Heart right ventricle (tissue), 16 donors: ENCODE data around the gene CREB5. TPM values are rescaled to one million over a fixed set of nuclear protein-coding genes. Genes with fewer than 3 reads are reported as not detected.
"Not testable (repeated sequence)": the region's sequence is repeated elsewhere in the genome, so short reads cannot be mapped to it uniquely, and the experiment has no call there.

Experiments used
- ATAC-seq, 8 donors: fragments of 200-7000 bp; cut with Tn5 transposase; one replicate each; pipeline ENCODE4 v1.9.1; 2020; ENCODE audit warnings: mild to moderate bottlenecking in 8 of 8, moderate library complexity in 8 of 8, moderate number of reproducible peaks in 1 of 8
- DNase-seq, 2 donors: peaks; one replicate each; pipeline ENCODE4 v3.0.0-alpha.2; 2020
- H3K27ac ChIP-seq, 10 donors: fragments of 200-600 bp; sonication (generic) in 2 of 10; one replicate each; pipeline versions ENCODE4 v1.5.0 to v1.8.0; 2020 to 2022; ENCODE audit warnings: mild to moderate bottlenecking in 3 of 10
- H3K27me3 ChIP-seq, 7 donors: fragments of 200-600 bp; one replicate each; pipeline ENCODE4 v1.8.0; 2021 to 2022; ENCODE audit warnings: mild to moderate bottlenecking in 2 of 7
- H3K36me3 ChIP-seq, 9 donors: fragments of 200-600 bp; sonication (generic) in 1 of 9; one replicate each; pipeline versions ENCODE4 v1.5.0 to v1.8.0; 2020 to 2022; ENCODE audit warnings: mild to moderate bottlenecking in 2 of 9
- H3K4me1 ChIP-seq, 9 donors: fragments of 200-600 bp; sonication (generic) in 1 of 9; one replicate each; pipeline versions ENCODE4 v1.5.0 to v1.8.0; 2020 to 2022; ENCODE audit warnings: mild to moderate bottlenecking in 4 of 9
- H3K4me3 ChIP-seq, 10 donors: fragments of 200-600 bp; sonication (generic) in 2 of 10; one replicate each; pipeline versions ENCODE4 v1.5.0 to v1.8.0; 2020 to 2022; ENCODE audit warnings: mild to moderate bottlenecking in 7 of 10, moderate library complexity in 2 of 10
- H3K9me3 ChIP-seq, 11 donors: fragments of 200-600 bp in 10 of 11; sonication (generic) in 2 of 11; one replicate each; pipeline versions ENCODE4 v1.5.0 to v1.8.0; 2013 to 2022; ENCODE audit warnings: mild to moderate bottlenecking in 2 of 11, control low read depth in 1 of 11, moderate library complexity in 1 of 11
- WGBS, 2 donors: extraction: QIAGEN DNeasy Blood & Tissue Kit; methylation state at CpG; one replicate each; pipeline ENCODE4 v1.1.7; 2013; ENCODE audit warnings: inconsistent platforms in 1 of 2; 5-methylcytosine and 5-hydroxymethylcytosine counted together
- intact Hi-C, 10 donors: fragments of 100-400 bp; cut with DNase I; formaldehyde crosslinking; loops; one replicate each; pipeline versions ENCODE4 v1.11.1 to v1.14.2; 2022
- polyA plus RNA-seq, 2 donors: library from polyadenylated mRNA; stranded (reverse); fragments of 200-250 nt; gene quantifications; one replicate each; pipeline ENCODE4 v1.2.3, GENCODE V29; 2013
- total RNA-seq, 10 donors: library from RNA; stranded (reverse); fragmentation: NEBNext Ultra II Directional in 3 of 10; extraction: Animal tissue kit (Norgen Biotek cat#: 25700) in 3 of 10; gene quantifications; one replicate each; pipeline versions ENCODE4 v1.2.1 to v1.2.4, GENCODE V29; 2021 to 2023
- TF ChIP-seq, protein P1 (sequence below), 9 donors: fragments of 200-600 bp; sonication (generic) in 2 of 9; IDR thresholded peaks; one replicate each; pipeline versions ENCODE4 v1.5.0 to v1.8.0; 2021 to 2022; ENCODE audit warnings: antibody characterized with exemption in 9 of 9, mild to moderate bottlenecking in 5 of 9, moderate library complexity in 1 of 9
- donor health status: Arrhythmogenic right ventricular cardiomyopathy.
- donor health status: ischemic (EF 13 %, LVEDD 7.1; RV severe dilation, severe dysfunction).
- donor health status: healthy with polysubstance abuse.
- donor health status: DM: no; HTN: yes; CAD: no.
- donor health status: DM: no; HTN: no; CAD: no.
- donor health status: ischemic (EF 25% LVEDD 6.9; RV normal size, moderate dysfunction).
- donor health status: ischemic (EF 25% LVEDD 5.7; RV mildly dilated, moderate dysfunction).
- donor health status: healthy.
- donor health status: DM: yes; HTN: yes; CAD: no.
- donor health status: Ischemic cardiomyopathy.
- donor health status: ischemic (EF 35%, LVEDD 5.7; RV mildly dilated, moderate dysfunction).
- donor health status: nonischemic (EF 11% LVEDD 7.7; RV severe dilation, severe dysfunction).
- donor health status: DM: yes; HTN: yes; CAD: no.
- donor health status: PGD.
- donor health status: ischemic (EF 29% LVEDD 5.4; RV normal size, mild dysfunction).
- donor health status: nonischemic (EF 23%, LVEDD 6.1; RV moderate dilation, normal function).

CREB5 gene
- total and polyA plus RNA-seq, 12 donors: 4.7 to 170 (median 19.0) TPM

GRCh38 chr7:28823582-28823981 is 411.3 kb downstream of the CREB5 start:
- Histone ChIP-seq H3K27ac (no peak overlapping the region), H3K36me3 (peaks cover 0 to 46% (median 17%) of the 10 kb centered on the region in 9 donors), H3K9me3 (no peaks in the 10 kb centered on the region), H3K27me3 (no peaks in the 10 kb centered on the region), H3K4me3 (no peak overlapping the region), H3K4me1 (peaks cover 0 to 5% (median 0%) of the 10 kb centered on the region in 9 donors)
- intact Hi-C loops: no loop called here
- 92 to 95% methylated on average over 3 of the region's 3 CpGs for WGBS, 2 donors
- ATAC-seq: no peak
- TF ChIP-seq, protein P1, sequence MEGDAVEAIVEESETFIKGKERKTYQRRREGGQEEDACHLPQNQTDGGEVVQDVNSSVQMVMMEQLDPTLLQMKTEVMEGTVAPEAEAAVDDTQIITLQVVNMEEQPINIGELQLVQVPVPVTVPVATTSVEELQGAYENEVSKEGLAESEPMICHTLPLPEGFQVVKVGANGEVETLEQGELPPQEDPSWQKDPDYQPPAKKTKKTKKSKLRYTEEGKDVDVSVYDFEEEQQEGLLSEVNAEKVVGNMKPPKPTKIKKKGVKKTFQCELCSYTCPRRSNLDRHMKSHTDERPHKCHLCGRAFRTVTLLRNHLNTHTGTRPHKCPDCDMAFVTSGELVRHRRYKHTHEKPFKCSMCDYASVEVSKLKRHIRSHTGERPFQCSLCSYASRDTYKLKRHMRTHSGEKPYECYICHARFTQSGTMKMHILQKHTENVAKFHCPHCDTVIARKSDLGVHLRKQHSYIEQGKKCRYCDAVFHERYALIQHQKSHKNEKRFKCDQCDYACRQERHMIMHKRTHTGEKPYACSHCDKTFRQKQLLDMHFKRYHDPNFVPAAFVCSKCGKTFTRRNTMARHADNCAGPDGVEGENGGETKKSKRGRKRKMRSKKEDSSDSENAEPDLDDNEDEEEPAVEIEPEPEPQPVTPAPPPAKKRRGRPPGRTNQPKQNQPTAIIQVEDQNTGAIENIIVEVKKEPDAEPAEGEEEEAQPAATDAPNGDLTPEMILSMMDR (IDR thresholded peaks at IDR 0.05): no peak
- DNase-seq: no peak

GRCh38 chr7:28825817-28826448 is 413.6 kb downstream of the CREB5 start:
- H3K27ac ChIP-seq, ATAC-seq, H3K27me3 ChIP-seq, intact Hi-C loops, H3K4me3 ChIP-seq, H3K4me1 ChIP-seq, DNase-seq, H3K9me3 ChIP-seq: not testable (repeated sequence)
- 87 to 94% methylated on average over 8 of the region's 8 CpGs for WGBS, 2 donors
- H3K36me3 ChIP-seq: peaks cover 0 to 22% (median 8%) of the 10 kb centered on the region in 9 donors

DNA sequence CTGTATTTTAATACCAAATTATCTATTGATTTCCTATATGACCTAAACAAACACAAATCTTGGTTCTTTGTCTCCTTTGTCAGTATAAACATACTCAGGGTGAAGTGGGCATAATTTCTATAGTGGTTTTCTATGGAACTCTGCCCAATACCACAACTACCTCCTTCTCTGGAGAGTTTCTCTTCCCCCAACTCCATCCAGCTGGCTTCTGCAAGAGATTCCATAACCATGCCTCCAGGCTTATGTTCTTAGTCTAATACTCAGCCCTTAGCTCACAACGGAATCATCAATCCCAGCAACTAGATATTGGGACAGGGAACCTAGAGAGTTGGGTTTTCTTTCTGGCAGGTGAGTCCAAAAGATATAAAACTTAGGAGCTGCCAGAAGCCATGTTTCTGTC is 418.5 kb downstream of the CREB5 start:
- no peak for DNase-seq
- H3K4me3 ChIP-seq: no peak overlapping the region
- H3K36me3 ChIP-seq: no peaks in the 10 kb centered on the region
- H3K9me3 ChIP-seq: no peaks in the 10 kb centered on the region
- 41 to 59% methylated on average over 1 of the region's 1 CpG for WGBS, 2 donors
- no peaks in the 10 kb centered on the region for H3K27me3 ChIP-seq
- no peak overlapping the region for H3K27ac ChIP-seq
- TF ChIP-seq, protein P1 (IDR thresholded peaks at IDR 0.05): no peak
- no peaks in the 10 kb centered on the region for H3K4me1 ChIP-seq
- ATAC-seq: no peak
- intact Hi-C loops: loop anchor here in 1 of 10 donors (10.0 kb wide), 1 partner anchor 196 kb away; no protein-coding TSS in a partner anchor

- no peak for DNase-seq
- H3K27ac ChIP-seq: no peak overlapping the region
- intact Hi-C loops: loop anchor here in 1 of 10 donors (10.0 kb wide), 1 partner anchor 198 kb away; no protein-coding TSS in a partner anchor
- no peak for ATAC-seq
- no peak overlapping the region for H3K4me3 ChIP-seq
- TF ChIP-seq, protein P1 (IDR thresholded peaks at IDR 0.05): no peak
- H3K4me1 ChIP-seq: no peaks in the 10 kb centered on the region
- no peaks in the 10 kb centered on the region for H3K27me3 ChIP-seq
- no peaks in the 10 kb centered on the region for H3K36me3 ChIP-seq
- 95 to 96% methylated on average over 3 of the region's 3 CpGs for WGBS, 2 donors
- no peaks in the 10 kb centered on the region for H3K9me3 ChIP-seq
Measured at GRCh38 chr7:28832669-28833068, 420.4 kb downstream of the CREB5 start.

- DNase-seq: no peak
- TF ChIP-seq, protein P1 (IDR thresholded peaks at IDR 0.05): no peak
- Histone ChIP-seq H3K36me3 (no peaks in the 10 kb centered on the region), H3K27ac (no peak overlapping the region), H3K27me3 (no peaks in the 10 kb centered on the region), H3K9me3 (no peaks in the 10 kb centered on the region), H3K4me1 (no peaks in the 10 kb centered on the region), H3K4me3 (no peak overlapping the region)
- ATAC-seq: no peak
- intact Hi-C loops: loop anchor here in 1 of 10 donors (10.0 kb wide), 1 partner anchor 201 kb away; no protein-coding TSS in a partner anchor
Measured at GRCh38 chr7:28835800-28836199, 423.5 kb downstream of the CREB5 start.
